ENCODE data around the gene DCAF11. TPM values are rescaled to one million over a fixed set of nuclear protein-coding genes. Genes with fewer than 3 reads are reported as not detected.

Gene DCAF11
- total RNA-seq, 1 experiment from 2014 or later, result 93.5 TPM

DNA sequence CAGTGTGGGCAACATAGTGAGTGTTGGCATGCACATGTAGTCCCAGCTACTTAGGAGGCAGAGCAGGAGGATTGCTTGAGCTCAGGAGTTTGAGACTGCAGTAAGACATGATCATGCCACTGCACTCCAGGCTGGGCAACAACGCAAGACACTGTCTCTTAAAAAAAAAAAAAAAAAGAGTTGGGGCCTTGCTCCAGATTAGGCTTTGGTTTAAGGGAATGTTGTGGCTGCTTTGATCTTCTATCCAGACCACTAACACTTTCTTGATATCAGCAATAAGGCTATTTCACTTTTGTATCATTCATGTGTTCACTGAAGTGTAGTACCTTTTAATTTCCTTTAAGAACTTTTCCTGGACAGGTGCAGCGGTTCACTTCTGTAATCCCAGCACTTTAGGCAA is 13.1 kb downstream of the DCAF11 start:
- no peak overlapping the region for H3K4me2 ChIP-seq (ENCODE audit: low read depth, low read length, poor library complexity, severe bottlenecking)
- DNase-seq, result no peak
- no peak overlapping the region for H3K9ac ChIP-seq (ENCODE audit: low read length)
- no peaks in the 10 kb centered on the region for H3K27me3 ChIP-seq (ENCODE audit: low read length)
- no peak overlapping the region for H2AFZ ChIP-seq (ENCODE audit: low read length)
- no peaks in the 10 kb centered on the region for H3K79me2 ChIP-seq (ENCODE audit: low read length)
- H3K4me3 ChIP-seq (ENCODE audit: low read length), result no peak overlapping the region
- no peak overlapping the region for H3K27ac ChIP-seq (ENCODE audit: low read length)
- peaks cover 8% of the 10 kb centered on the region for H3K4me1 ChIP-seq (ENCODE audit: low read length)
- H3K36me3 ChIP-seq (ENCODE audit: insufficient read depth, low read length), result peaks cover 2% of the 10 kb centered on the region; the same call in 1 of the 2 replicates
- no peaks in the 10 kb centered on the region for H3K9me2 ChIP-seq (replicated peaks; ENCODE audit: insufficient read depth, low read length)
- H4K20me1 ChIP-seq (ENCODE audit: insufficient read depth, low read depth, low read length), result no peaks in the 10 kb centered on the region
- H3K9me3 ChIP-seq (ENCODE audit: low read length), result no peaks in the 10 kb centered on the region

GRCh38 chr14:24129410-24129998 is 14.9 kb downstream of the DCAF11 start:
- no peak overlapping the region for H2AFZ ChIP-seq (ENCODE audit: low read length)
- no peaks in the 10 kb centered on the region for H3K36me3 ChIP-seq (ENCODE audit: insufficient read depth, low read length)
- H3K79me2 ChIP-seq (ENCODE audit: low read length), result no peaks in the 10 kb centered on the region
- no peaks in the 10 kb centered on the region for H3K4me1 ChIP-seq (ENCODE audit: low read length)
- no peak overlapping the region for H3K4me2 ChIP-seq (ENCODE audit: low read depth, low read length, poor library complexity, severe bottlenecking)
- no peak overlapping the region for H3K4me3 ChIP-seq (ENCODE audit: low read length)
- no peaks in the 10 kb centered on the region for H3K27me3 ChIP-seq (ENCODE audit: low read length)
- no peak overlapping the region for H3K9ac ChIP-seq (ENCODE audit: low read length)
- no peaks in the 10 kb centered on the region for H4K20me1 ChIP-seq (ENCODE audit: insufficient read depth, low read depth, low read length)
- H3K27ac ChIP-seq (ENCODE audit: low read length), result no peak overlapping the region
- DNase-seq, result no peak
- no peaks in the 10 kb centered on the region for H3K9me3 ChIP-seq (ENCODE audit: low read length)
- H3K9me2 ChIP-seq (replicated peaks; ENCODE audit: insufficient read depth, low read length), result no peaks in the 10 kb centered on the region

GRCh38 chr14:24130380-24130716 is 15.8 kb downstream of the DCAF11 start, which contains the start of gene FITM1:
Gene FITM1, plus strand, starts transcription at chr14:24130659. Its CDS starts 905 bp downstream, at chr14:24131564.
- Histone ChIP-seq H3K9ac (ENCODE audit: low read length) (no peak within 1 kb of the TSS), H3K9me3 (ENCODE audit: low read length) (no peaks in the 10 kb centered on the region), H3K9me2 (replicated peaks; ENCODE audit: insufficient read depth, low read length) (no peaks in the 10 kb centered on the region), H3K4me3 (ENCODE audit: low read length) (no peak within 1 kb of the TSS), H3K36me3 (ENCODE audit: insufficient read depth, low read length) (no peaks in the 10 kb centered on the region), H3K4me2 (ENCODE audit: low read depth, low read length, poor library complexity, severe bottlenecking) (no peak within 1 kb of the TSS), H4K20me1 (ENCODE audit: insufficient read depth, low read depth, low read length) (no peaks in the 10 kb centered on the region), H3K4me1 (ENCODE audit: low read length) (peaks cover 4% of the 10 kb centered on the region), H2AFZ (ENCODE audit: low read length) (no peak within 1 kb of the TSS), H3K79me2 (ENCODE audit: low read length) (no peaks in the 10 kb centered on the region), H3K27ac (ENCODE audit: low read length) (no peak within 1 kb of the TSS), H3K27me3 (ENCODE audit: low read length) (no peaks in the 10 kb centered on the region)
- DNase-seq, result no peak

- no peak for DNase-seq
Observed at GRCh38 chr14:24130717-24131548, 16.4 kb downstream of the DCAF11 start.

GRCh38 chr14:24131549-24131966 is 17.0 kb downstream of the DCAF11 start:
- Histone ChIP-seq H3K36me3 (ENCODE audit: insufficient read depth, low read length) (no peaks in the 10 kb centered on the region), H3K4me3 (ENCODE audit: low read length) (no peak overlapping the region), H3K9me2 (replicated peaks; ENCODE audit: insufficient read depth, low read length) (no peaks in the 10 kb centered on the region), H4K20me1 (ENCODE audit: insufficient read depth, low read depth, low read length) (no peaks in the 10 kb centered on the region), H3K4me2 (ENCODE audit: low read depth, low read length, poor library complexity, severe bottlenecking) (no peak overlapping the region), H2AFZ (ENCODE audit: low read length) (no peak overlapping the region), H3K27me3 (ENCODE audit: low read length) (no peaks in the 10 kb centered on the region), H3K4me1 (ENCODE audit: low read length) (peaks cover 9% of the 10 kb centered on the region), H3K27ac (ENCODE audit: low read length) (no peak overlapping the region), H3K9ac (ENCODE audit: low read length) (no peak overlapping the region), H3K9me3 (ENCODE audit: low read length) (no peaks in the 10 kb centered on the region), H3K79me2 (ENCODE audit: low read length) (peaks cover 6% of the 10 kb centered on the region)
- no peak for DNase-seq

More at GRCh38 chr14:24130717-24131548, 16.4 kb downstream of the DCAF11 start:
- no peaks in the 10 kb centered on the region for H3K9me2 ChIP-seq (replicated peaks; ENCODE audit: insufficient read depth, low read length)
- no peaks in the 10 kb centered on the region for H3K9me3 ChIP-seq (ENCODE audit: low read length)
- H3K27ac ChIP-seq (ENCODE audit: low read length), result no peak overlapping the region
- no peaks in the 10 kb centered on the region for H3K36me3 ChIP-seq (ENCODE audit: insufficient read depth, low read length)
- H3K27me3 ChIP-seq (ENCODE audit: low read length), result no peaks in the 10 kb centered on the region
- H3K4me2 ChIP-seq (ENCODE audit: low read depth, low read length, poor library complexity, severe bottlenecking), result no peak overlapping the region
- no peak overlapping the region for H3K4me3 ChIP-seq (ENCODE audit: low read length)
- no peak overlapping the region for H3K9ac ChIP-seq (ENCODE audit: low read length)
- H3K79me2 ChIP-seq (ENCODE audit: low read length), result no peaks in the 10 kb centered on the region
- H3K4me1 ChIP-seq (ENCODE audit: low read length), result peaks cover 9% of the 10 kb centered on the region
- no peak overlapping the region for H2AFZ ChIP-seq (ENCODE audit: low read length)
- H4K20me1 ChIP-seq (ENCODE audit: insufficient read depth, low read depth, low read length), result no peaks in the 10 kb centered on the region

DNA sequence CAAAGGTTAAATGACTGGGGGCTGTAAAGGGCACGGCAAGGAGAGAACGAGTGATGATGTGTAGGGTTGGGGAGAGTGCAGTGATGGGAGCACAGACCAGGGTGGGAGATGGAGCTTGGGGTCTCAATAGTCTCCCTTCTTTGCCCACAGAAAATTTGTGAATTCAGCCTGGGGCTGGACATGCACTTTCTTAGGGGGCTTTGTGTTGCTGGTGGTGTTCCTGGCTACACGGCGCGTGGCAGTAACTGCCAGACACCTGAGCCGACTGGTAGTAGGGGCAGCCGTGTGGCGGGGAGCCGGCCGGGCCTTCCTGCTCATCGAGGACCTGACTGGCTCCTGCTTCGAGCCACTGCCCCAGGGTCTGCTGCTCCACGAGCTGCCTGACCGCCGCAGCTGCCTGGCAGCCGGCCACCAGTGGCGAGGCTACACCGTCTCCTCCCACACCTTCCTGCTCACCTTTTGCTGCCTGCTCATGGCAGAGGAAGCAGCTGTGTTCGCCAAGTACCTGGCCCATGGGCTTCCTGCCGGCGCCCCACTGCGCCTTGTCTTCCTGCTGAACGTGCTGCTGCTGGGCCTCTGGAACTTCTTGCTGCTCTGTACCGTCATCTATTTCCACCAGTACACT is 17.6 kb downstream of the DCAF11 start:
- DNase-seq, result no peak
- Histone ChIP-seq H3K4me2 (ENCODE audit: low read depth, low read length, poor library complexity, severe bottlenecking) (no peak overlapping the region), H4K20me1 (ENCODE audit: insufficient read depth, low read depth, low read length) (no peaks in the 10 kb centered on the region), H3K27ac (ENCODE audit: low read length) (no peak overlapping the region), H2AFZ (ENCODE audit: low read length) (no peak overlapping the region), H3K9me2 (replicated peaks; ENCODE audit: insufficient read depth, low read length) (no peaks in the 10 kb centered on the region), H3K9me3 (ENCODE audit: low read length) (no peaks in the 10 kb centered on the region), H3K27me3 (ENCODE audit: low read length) (no peaks in the 10 kb centered on the region), H3K4me1 (ENCODE audit: low read length) (peaks cover 15% of the 10 kb centered on the region), H3K9ac (ENCODE audit: low read length) (no peak overlapping the region), H3K79me2 (ENCODE audit: low read length) (peaks cover 12% of the 10 kb centered on the region), H3K4me3 (ENCODE audit: low read length) (no peak overlapping the region), H3K36me3 (ENCODE audit: insufficient read depth, low read length) (no peaks in the 10 kb centered on the region)

GRCh38 chr14:24132976-24133375 is 18.4 kb downstream of the DCAF11 start:
- Histone ChIP-seq H3K9me3 (ENCODE audit: low read length) (no peaks in the 10 kb centered on the region), H3K9me2 (replicated peaks; ENCODE audit: insufficient read depth, low read length) (no peaks in the 10 kb centered on the region), H3K4me3 (ENCODE audit: low read length) (no peak overlapping the region), H3K36me3 (ENCODE audit: insufficient read depth, low read length) (peaks cover 4% of the 10 kb centered on the region; the same call in 1 of the 2 replicates), H3K79me2 (ENCODE audit: low read length) (peaks cover 19% of the 10 kb centered on the region), H3K27me3 (ENCODE audit: low read length) (no peaks in the 10 kb centered on the region), H2AFZ (ENCODE audit: low read length) (no peak overlapping the region), H3K4me2 (ENCODE audit: low read depth, low read length, poor library complexity, severe bottlenecking) (no peak overlapping the region), H3K27ac (ENCODE audit: low read length) (no peak overlapping the region), H3K9ac (ENCODE audit: low read length) (no peak overlapping the region), H3K4me1 (ENCODE audit: low read length) (peaks cover 23% of the 10 kb centered on the region), H4K20me1 (ENCODE audit: insufficient read depth, low read depth, low read length) (no peaks in the 10 kb centered on the region)
- DNase-seq, result no peak

DNA sequence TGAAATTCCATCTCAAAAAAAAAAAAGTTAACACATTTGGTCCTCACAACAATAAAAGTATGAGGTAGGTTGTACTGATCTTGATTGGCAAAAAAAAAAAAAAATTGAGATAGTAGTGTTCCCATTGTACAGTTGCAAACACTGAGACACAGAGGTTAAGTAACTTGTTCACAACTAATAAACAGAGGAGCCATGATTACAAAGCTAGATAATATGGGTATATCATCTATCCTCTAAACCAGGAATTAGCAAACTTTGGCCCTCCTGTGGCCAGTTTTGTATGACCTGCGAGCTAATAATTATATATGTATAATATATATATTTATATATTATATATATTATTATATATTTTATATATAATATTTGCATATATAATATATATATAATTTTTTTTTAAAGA is 19.2 kb downstream of the DCAF11 start:
- H3K79me2 ChIP-seq (ENCODE audit: low read length), result peaks cover 26% of the 10 kb centered on the region
- DNase-seq, result peak; percentile 64
- H3K4me1 ChIP-seq (ENCODE audit: low read length), result peaks cover 30% of the 10 kb centered on the region
- no peaks in the 10 kb centered on the region for H3K9me3 ChIP-seq (ENCODE audit: low read length)
- H2AFZ ChIP-seq (ENCODE audit: low read length), result no peak overlapping the region
- H3K27ac ChIP-seq (ENCODE audit: low read length), result no peak overlapping the region
- no peak overlapping the region for H3K9ac ChIP-seq (ENCODE audit: low read length)
- no peaks in the 10 kb centered on the region for H3K9me2 ChIP-seq (replicated peaks; ENCODE audit: insufficient read depth, low read length)
- H3K36me3 ChIP-seq (ENCODE audit: insufficient read depth, low read length), result peaks cover 11% of the 10 kb centered on the region
- H4K20me1 ChIP-seq (ENCODE audit: insufficient read depth, low read depth, low read length), result no peaks in the 10 kb centered on the region
- no peak overlapping the region for H3K4me3 ChIP-seq (ENCODE audit: low read length)
- no peaks in the 10 kb centered on the region for H3K27me3 ChIP-seq (ENCODE audit: low read length)
- H3K4me2 ChIP-seq (ENCODE audit: low read depth, low read length, poor library complexity, severe bottlenecking), result no peak overlapping the region
